ENCODE data around the gene LPCAT1. TPM values are rescaled to one million over a fixed set of nuclear protein-coding genes. Genes with fewer than 3 reads are reported as not detected.

The LPCAT1 gene
- total and polyA plus RNA-seq, 2 of the 4 experiments (the other 2 are of a cell fraction) = 17.7 to 33.6 TPM

- TF ChIP-seq BHLHE40 (IDR thresholded peaks at IDR 0.05; ENCODE audit: low read depth, low read length) = no peak
These were observed 81.3 kb downstream of the LPCAT1 start (continued) for GRCh38 chr5:1442222-1443145.

- peaks cover 5% of the 10 kb centered on the region; the same call in 1 of the 2 replicates for H3K9me3 ChIP-seq (ENCODE audit: control insufficient read depth, insufficient read depth, low read length)
- H3K4ac ChIP-seq (ENCODE audit: low read depth, low read length) = no peak overlapping the region
- intact Hi-C loops (cut with micrococcal nuclease) = no loop called here
- TF ChIP-seq MXI1 (IDR thresholded peaks at IDR 0.05; ENCODE audit: borderline replicate concordance, low read depth, low read length) (no peak), BHLHE40 (IDR thresholded peaks at IDR 0.05; ENCODE audit: low read depth, low read length) (no peak), ELK1 (IDR thresholded peaks at IDR 0.05; ENCODE audit: borderline replicate concordance, low read depth, low read length) (no peak), MAZ (IDR thresholded peaks at IDR 0.05; ENCODE audit: borderline replicate concordance, low read depth, low read length) (no peak), USF2 (IDR thresholded peaks at IDR 0.05; ENCODE audit: low read depth, low read length) (no peak), SMC3 (IDR thresholded peaks at IDR 0.05; ENCODE audit: low read depth, low read length) (no peak), CHD1 (IDR thresholded peaks at IDR 0.05; ENCODE audit: low read depth, low read length) (no peak), RAD21 (IDR thresholded peaks at IDR 0.05; ENCODE audit: low read length) (no peak), RFX5 (IDR thresholded peaks at IDR 0.05; ENCODE audit: low read depth, low read length) (no peak), RCOR1 (IDR thresholded peaks at IDR 0.05; ENCODE audit: insufficient replicate concordance, low read length) (no peak)
- no peaks in the 10 kb centered on the region; the same call in 1 of the 2 replicates for H3K4me1 ChIP-seq (ENCODE audit: control insufficient read depth, insufficient read depth, low read length)
- no peak overlapping the region for H3K4me3 ChIP-seq (ENCODE audit: insufficient read depth, low read depth, low read length)
- no peaks in the 10 kb centered on the region for H3K79me1 ChIP-seq (ENCODE audit: low read depth in 1 of 2, low read length in 2 of 2)
- H4K5ac ChIP-seq (ENCODE audit: low read depth, low read length) = no peak overlapping the region
- in situ Hi-C loops (cut with MboI; ENCODE audit: low sequenced_read_pairs) = no loop called here
- dilution Hi-C loops (cut with HindIII; ENCODE audit: low sequenced_read_pairs, unreplicated experiment) = no loop called here
- H2BK120ac ChIP-seq (ENCODE audit: low read depth, low read length) = no peak overlapping the region
- WGBS, 2 experiments (ENCODE audit: extremely low coverage in 2 of 2, insufficient read length in 1 of 2) = 78% methylated on average over 16 of the region's 24 CpGs; no CpG with 5 or more reads in 1 of the 2 experiments
- H4K20me1 ChIP-seq (ENCODE audit: insufficient read depth, low read length) = no peaks in the 10 kb centered on the region
- H2AFZ ChIP-seq (replicated peaks; ENCODE audit: low read length, poor library complexity) = no peak overlapping the region
- POLR2A ChIA-PET (ENCODE audit: unreplicated experiment) = no interaction called here
- no peak overlapping the region for H3K23ac ChIP-seq (ENCODE audit: low read depth, low read length)
- no peak overlapping the region for H3K9ac ChIP-seq (ENCODE audit: low read depth, low read length)
- no peak overlapping the region for H3K14ac ChIP-seq (replicated peaks; ENCODE audit: low read depth, low read length)
- H3K56ac ChIP-seq (ENCODE audit: extremely low read depth, insufficient read depth, low read length) = no peak overlapping the region
- H4K91ac ChIP-seq (ENCODE audit: insufficient read depth, low read depth, low read length) = no peak overlapping the region
- H2BK5ac ChIP-seq (ENCODE audit: low read depth, low read length, poor library complexity, severe bottlenecking) = no peak overlapping the region
- peaks cover 44% of the 10 kb centered on the region for H3K27me3 ChIP-seq (ENCODE audit: control insufficient read depth, insufficient read depth, low read length)
- H2BK20ac ChIP-seq (ENCODE audit: low read depth, low read length) = no peak overlapping the region
- CTCF ChIA-PET = no interaction called here
- no peak overlapping the region for H3K27ac ChIP-seq (ENCODE audit: insufficient read depth, low read length)
- no peak overlapping the region for H2AK9ac ChIP-seq (replicated peaks; ENCODE audit: low read depth, low read length, poor library complexity)
- no peak overlapping the region for H2BK15ac ChIP-seq (ENCODE audit: low read depth, low read length)
- no peak overlapping the region for H3K18ac ChIP-seq (ENCODE audit: low read depth, low read length)
- no peaks in the 10 kb centered on the region for H3K9me1 ChIP-seq (ENCODE audit: insufficient read depth, low read length)
- H3K36me3 ChIP-seq (ENCODE audit: control insufficient read depth, insufficient read depth, low read length) = no peaks in the 10 kb centered on the region
- no peak overlapping the region for H4K8ac ChIP-seq (ENCODE audit: low read depth in 2 of 2, low read length in 2 of 2)
- H2AK5ac ChIP-seq (ENCODE audit: low read depth, low read length) = no peak overlapping the region
- no peak overlapping the region for H3K4me2 ChIP-seq (ENCODE audit: low read depth, low read length)
- ATAC-seq (ENCODE audit: low read depth) (no peak), DNase-seq (no peak)
- no TSS peak for BruUV-seq (replicated peaks)
These were observed 82.4 kb downstream of the LPCAT1 start for GRCh38 chr5:1441166-1441865.

All from IMR-90 (cell line).